A549 (cell line): Measurements from ENCODE around the gene TXNRD1.

ENCODE experiments used
- BCL3 ChIP-seq: fragments of >200 bp; sonication (Bioruptor Twin); formaldehyde crosslinking; IDR thresholded peaks from 3 replicates; pipeline ENCODE4 v1.6.1; 2016
- CEBPB ChIP-seq, 2 experiments: fragments of >200 bp in 1 of 2; sonication (Bioruptor Twin) in 1 of 2; formaldehyde crosslinking in 1 of 2; IDR thresholded peaks; 2 replicates each; pipeline ENCODE4 v1.6.1; 2012 to 2016
- CHD4 ChIP-seq: fragments of 200-600 bp; sonication (generic); IDR thresholded peaks from 2 replicates; pipeline ENCODE4 v1.6.1; 2016; ENCODE audit warnings: antibody characterized with exemption, mild to moderate bottlenecking, borderline replicate concordance
- CTCF ChIP-seq: fragments of >200 bp; sonication (Bioruptor Twin); formaldehyde crosslinking; IDR thresholded peaks from 3 replicates; pipeline ENCODE4 v1.5.1; 2016
- E2F6 ChIP-seq: IDR thresholded peaks from 2 replicates; pipeline ENCODE4 v1.6.1; 2012; ENCODE audit warnings: low read depth, borderline replicate concordance
- ELK1 ChIP-seq: fragments of 150-350 bp; IDR thresholded peaks from 2 replicates; pipeline ENCODE4 v1.6.1; 2014; ENCODE audit warnings: low read depth, mild to moderate bottlenecking, low read length
- HEYL ChIP-seq: fragments of 250-450 bp; sonication (Bioruptor Pico); IDR thresholded peaks from 2 replicates; pipeline ENCODE4 v1.8.0; 2021; ENCODE audit warnings: mild to moderate bottlenecking, moderate library complexity
- MAX ChIP-seq: IDR thresholded peaks from 2 replicates; pipeline ENCODE4 v1.6.1; 2012
- RAD21 ChIP-seq, 2 experiments: fragments of >200 bp in 1 of 2; sonication (Bioruptor Twin) in 1 of 2; formaldehyde crosslinking in 1 of 2; IDR thresholded peaks in 1 of 2; conservative IDR thresholded peaks in 1 of 2; 2 replicates in 1 of 2; 3 replicates in 1 of 2; pipeline ENCODE4 v1.6.1; 2012 to 2018; ENCODE audit warnings: inconsistent platforms in 1 of 2
- REST ChIP-seq: fragments of 200-600 bp; sonication (generic); IDR thresholded peaks from 2 replicates; pipeline ENCODE4 v1.6.1; 2016; ENCODE audit warnings: antibody characterized with exemption, mild to moderate bottlenecking, moderate library complexity
- RFX5 ChIP-seq: fragments of 450-650 bp; IDR thresholded peaks from 2 replicates; pipeline ENCODE4 v1.7.1; 2014; ENCODE audit warnings: antibody characterized with exemption, mild to moderate bottlenecking, moderate library complexity
- RNF2 ChIP-seq: fragments of 200-600 bp; sonication (generic); IDR thresholded peaks from 2 replicates; pipeline ENCODE4 v1.6.1; 2016; ENCODE audit warnings: low read depth, mild to moderate bottlenecking, antibody characterized with exemption, moderate library complexity, borderline replicate concordance
- SMC3 ChIP-seq: fragments of >200 bp; sonication (Bioruptor Twin); formaldehyde crosslinking; IDR thresholded peaks from 3 replicates; pipeline ENCODE4 v1.6.1; 2018; ENCODE audit warnings: inconsistent platforms
- USF2 ChIP-seq: fragments of 450-650 bp; IDR thresholded peaks from 2 replicates; pipeline ENCODE4 v1.6.1; 2014; ENCODE audit warnings: antibody characterized with exemption

GRCh38 chr12:104381731-104382480 is 166.3 kb downstream of the TXNRD1 start:
- TF ChIP-seq CEBPB (IDR thresholded peaks at IDR 0.05) = no peak
- no peak for TF ChIP-seq RNF2
- no peak for TF ChIP-seq REST
- no peak for TF ChIP-seq MAX
- TF ChIP-seq E2F6 = no peak
- peak; percentile 99 for TF ChIP-seq RAD21 (conservative IDR thresholded peaks at IDR 0.05 in 1 of 2, IDR thresholded peaks at IDR 0.05 in 1 of 2)
- no peak for TF ChIP-seq CHD4
- peak; percentile 97 for TF ChIP-seq SMC3
- TF ChIP-seq CTCF = peak; percentile 96
- TF ChIP-seq ELK1 = no peak
- TF ChIP-seq HEYL = no peak
- TF ChIP-seq USF2 = no peak
- no peak for TF ChIP-seq RFX5
- TF ChIP-seq BCL3 = no peak
